ENCODE data around the gene EXOC3L2. TPM values are rescaled to one million over a fixed set of nuclear protein-coding genes. Genes with fewer than 3 reads are reported as not detected.
"Not testable (repeated sequence)": the region's sequence is repeated elsewhere in the genome, so short reads cannot be mapped to it uniquely, and the experiment has no call there.

The EXOC3L2 gene
- total RNA-seq, 4 donors from 2014 or later = 0.44 to 3.5 (median 1.7) TPM

- no peaks in the 10 kb centered on the region for H3K9me3 ChIP-seq
Observed at GRCh38 chr19:45275370-45275971, 30.3 kb upstream of the EXOC3L2 start.

DNA sequence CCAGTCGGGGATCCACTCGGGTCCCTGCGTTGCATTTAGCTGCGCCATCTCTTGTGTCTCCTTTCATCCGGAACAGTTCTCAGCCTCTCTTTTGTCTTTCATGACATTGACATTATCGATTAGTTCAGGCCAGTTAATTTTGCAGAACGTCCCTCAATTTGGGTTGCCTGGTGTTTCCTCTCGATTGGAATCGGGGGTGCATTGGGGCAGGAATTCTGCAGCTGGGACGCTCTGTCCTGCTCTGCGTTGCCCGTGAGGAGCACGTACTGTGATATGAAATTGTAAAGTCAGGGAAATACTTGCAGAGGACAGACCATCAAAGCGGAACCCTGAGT, 28.3 kb upstream of the EXOC3L2 start:
- H3K9me3 ChIP-seq = no peaks in the 10 kb centered on the region
- no peak for DNase-seq (ENCODE audit: low spot score in 2 of 2)
- no peak overlapping the region for H3K4me3 ChIP-seq
- TF ChIP-seq POLR2AphosphoS5 (IDR thresholded peaks at IDR 0.05) = no peak
- TF ChIP-seq POLR2A (IDR thresholded peaks at IDR 0.05) = no peak
- TF ChIP-seq CTCF (IDR thresholded peaks at IDR 0.05) = no peak
- no peak for TF ChIP-seq EP300 (IDR thresholded peaks at IDR 0.05)
- peaks cover 81% of the 10 kb centered on the region for H3K36me3 ChIP-seq
- H3K27me3 ChIP-seq = no peaks in the 10 kb centered on the region
- no peak overlapping the region for H3K27ac ChIP-seq
- H3K4me1 ChIP-seq = no peaks in the 10 kb centered on the region
- 92% methylated on average over 14 of the region's 14 CpGs for WGBS

More at GRCh38 chr19:45275370-45275971, 30.3 kb upstream of the EXOC3L2 start:
- no peak for TF ChIP-seq POLR2A (IDR thresholded peaks at IDR 0.05)
- no peak for TF ChIP-seq POLR2AphosphoS5 (IDR thresholded peaks at IDR 0.05)
- TF ChIP-seq EP300 (IDR thresholded peaks at IDR 0.05) = no peak
- no peak for TF ChIP-seq CTCF (IDR thresholded peaks at IDR 0.05)
- peaks cover 80% of the 10 kb centered on the region for H3K36me3 ChIP-seq
- DNase-seq (ENCODE audit: low spot score in 2 of 2) = no peak
- WGBS = 78% methylated on average over 12 of the region's 12 CpGs
- no peak overlapping the region for H3K4me3 ChIP-seq
- H3K27ac ChIP-seq = no peak overlapping the region
- H3K27me3 ChIP-seq = no peaks in the 10 kb centered on the region
- no peaks in the 10 kb centered on the region for H3K4me1 ChIP-seq

GRCh38 chr19:45271735-45272108, 26.5 kb upstream of the EXOC3L2 start:
- Histone ChIP-seq H3K4me3 (no peak overlapping the region), H3K4me1 (no peaks in the 10 kb centered on the region), H3K36me3 (peaks cover 86% of the 10 kb centered on the region), H3K27ac (no peak overlapping the region), H3K9me3 (no peaks in the 10 kb centered on the region), H3K27me3 (no peaks in the 10 kb centered on the region)
- DNase-seq (ENCODE audit: low spot score in 2 of 2) = no peak
- no peak for TF ChIP-seq EP300 (IDR thresholded peaks at IDR 0.05)
- no peak for TF ChIP-seq POLR2A (IDR thresholded peaks at IDR 0.05)
- no peak for TF ChIP-seq POLR2AphosphoS5 (IDR thresholded peaks at IDR 0.05)
- no peak for TF ChIP-seq CTCF (IDR thresholded peaks at IDR 0.05)
- 73% methylated on average over 6 of the region's 7 CpGs for WGBS

DNA sequence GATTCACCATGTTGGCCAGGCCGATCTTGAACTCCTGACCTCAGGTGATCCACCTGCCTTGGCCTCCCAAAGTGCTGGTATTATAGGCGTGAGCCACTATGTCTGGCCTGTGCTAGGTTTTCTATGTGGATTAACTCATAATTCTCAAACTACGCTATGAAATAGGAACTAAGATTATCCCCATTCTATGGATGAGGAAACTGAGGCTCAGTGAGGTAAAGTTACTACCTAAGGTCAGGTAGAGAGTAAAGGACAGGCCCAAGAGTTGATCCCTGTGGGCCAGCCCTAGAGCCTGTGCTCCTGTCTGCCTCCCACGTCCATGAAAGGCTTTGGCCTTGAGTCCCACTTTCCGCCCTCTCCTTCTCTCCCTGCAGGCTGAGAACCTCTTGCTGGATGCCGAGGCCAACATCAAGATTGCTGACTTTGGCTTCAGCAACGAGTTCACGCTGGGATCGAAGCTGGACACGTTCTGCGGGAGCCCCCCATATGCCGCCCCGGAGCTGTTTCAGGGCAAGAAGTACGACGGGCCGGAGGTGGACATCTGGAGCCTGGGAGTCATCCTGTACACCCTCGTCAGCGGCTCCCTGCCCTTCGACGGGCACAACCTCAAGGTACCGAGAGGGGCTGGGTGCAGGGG, 26.0 kb upstream of the EXOC3L2 start:
- DNase-seq (ENCODE audit: low spot score in 2 of 2) = no peak
- Histone ChIP-seq H3K4me1 (no peaks in the 10 kb centered on the region), H3K4me3 (no peak overlapping the region), H3K36me3 (peaks cover 88% of the 10 kb centered on the region), H3K9me3 (no peaks in the 10 kb centered on the region), H3K27ac (no peak overlapping the region), H3K27me3 (no peaks in the 10 kb centered on the region)
- TF ChIP-seq POLR2A (IDR thresholded peaks at IDR 0.05) (no peak), EP300 (IDR thresholded peaks at IDR 0.05) (no peak), POLR2AphosphoS5 (IDR thresholded peaks at IDR 0.05) (no peak), CTCF (IDR thresholded peaks at IDR 0.05) (no peak)
- WGBS = 100% methylated on average over 5 of the region's 21 CpGs

DNA sequence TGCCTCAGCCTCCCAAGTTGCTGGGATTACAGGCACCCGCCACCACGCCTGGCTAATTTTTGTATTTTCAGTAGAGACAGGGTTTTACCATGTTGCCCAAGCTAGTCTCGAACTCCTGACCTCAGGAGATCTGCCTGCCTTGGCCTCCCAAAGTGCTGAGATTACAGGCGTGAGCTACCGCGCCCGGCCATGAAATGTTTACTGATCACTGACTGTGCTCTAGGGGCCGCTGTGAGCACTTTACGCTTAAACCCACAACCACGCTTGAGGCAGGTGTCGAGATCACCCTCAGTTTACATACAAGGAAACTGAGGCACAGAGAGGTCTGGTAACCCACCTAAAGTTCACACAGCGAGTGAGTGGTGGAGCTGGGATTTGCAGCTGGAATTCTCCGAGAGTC, 24.7 kb upstream of the EXOC3L2 start:
- not testable (repeated sequence) for H3K9me3 ChIP-seq; H3K4me3 ChIP-seq; H3K27ac ChIP-seq; DNase-seq (ENCODE audit: low spot score in 2 of 2); H3K27me3 ChIP-seq; H3K4me1 ChIP-seq
- 97% methylated on average over 8 of the region's 13 CpGs for WGBS
- H3K36me3 ChIP-seq = peaks cover 86% of the 10 kb centered on the region
